ENCODE measurements around the gene RNF144A.

GRCh38 chr2:6982449-6982848 is 65.2 kb downstream of the RNF144A start:
- TF ChIP-seq EZH2 (IDR thresholded peaks at IDR 0.05; ENCODE audit: insufficient read depth, poor library complexity, severe bottlenecking) (no peak), EZH2phosphoT487 (IDR thresholded peaks at IDR 0.05; ENCODE audit: insufficient read depth, low read depth) (no peak)
